H1 (cell line): Measurements from ENCODE around the gene TCF7L2. TPM values are rescaled to one million over a fixed set of nuclear protein-coding genes. Genes with fewer than 3 reads are reported as not detected.

Experiments
- SP2 ChIP-seq: IDR thresholded peaks from 2 replicates; pipeline ENCODE4 v1.6.1; 2012; ENCODE audit warnings: mild to moderate bottlenecking, low read length, inconsistent platforms
- polyA plus RNA-seq, 7 experiments: library from polyadenylated mRNA; depleted of rRNA in 3 of 7; stranded (reverse) in 5 of 7; unstranded in 2 of 7; fragments of >200 nt in 5 of 7; fragments of 200-250 nt in 2 of 7; gene quantifications; 1 replicate in 5 of 7; 2 replicates in 1 of 7; 4 replicates in 1 of 7; pipeline versions ENCODE4 v1.2.1 to v1.2.3, GENCODE V29; 2011 to 2013; ENCODE audit warnings: missing spikeins in 2 of 7, mixed read lengths in 2 of 7
- total RNA-seq: library from RNA; stranded (reverse); fragmentation: NEBNext Ultra II Directional; extraction: Animal tissue kit (Norgen Biotek cat#: 25700); gene quantifications from 2 replicates; pipeline ENCODE4 v1.2.1, GENCODE V29; 2021

Gene TCF7L2
- total and polyA plus RNA-seq, 2 of the 8 experiments (the other 6 are each of a cell fraction or from before 2014, with no cell fraction given): 33.9 to 67.3 TPM

- no peak for TF ChIP-seq SP2
Measured at GRCh38 chr10:112983444-112984056, 33.5 kb downstream of the TCF7L2 start (continued).
